ENCODE results near the gene TMEM150B. TPM values are rescaled to one million over a fixed set of nuclear protein-coding genes. Genes with fewer than 3 reads are reported as not detected.
A peak's percentile ranks its signal among the peaks of the same experiment; 100 is the strongest.

Gene TMEM150B
- total and polyA plus RNA-seq, 9 of the 15 experiments (the other 6 are each of a cell fraction or from before 2014, with no cell fraction given), result 0.47 to 1.3 (median 0.74) TPM; not detected in 2

- ChIA-PET CTCF (ENCODE audit: low intra/inter-chr PET ratio) (no interaction called here), POLR2A (interaction anchor here (0.6 to 2.5 kb wide), 3 partner anchors 10 to 69 kb away, joined by 3 to 18 read pairs (median 4); partner anchors contain the start of genes KMT5C and PPP6R1)
- H2AFZ ChIP-seq (ENCODE audit: low read depth, low read length), result no peak overlapping the region
- BruUV-seq (replicated peaks), result no TSS peak
- H3K79me2 ChIP-seq (ENCODE audit: control insufficient read depth, insufficient read depth, low read length), result 0 out of 3 replicates have a peak, but pooled peaks cover 4% of the 10 kb centered on the region
- H3K9me1 ChIP-seq (ENCODE audit: control insufficient read depth, insufficient read depth, low read length), result no peaks in the 10 kb centered on the region
- peaks cover 3% of the 10 kb centered on the region; the same call in 1 of the 2 replicates for H3K9me3 ChIP-seq (replicated peaks; ENCODE audit: control insufficient read depth, insufficient read depth, low read depth, low read length)
- peaks cover 40% of the 10 kb centered on the region; the same call in 2 of the 3 replicates for H3K36me3 ChIP-seq (ENCODE audit: control insufficient read depth, insufficient read depth, low read length)
- in situ Hi-C loops (cut with MboI) (no loop called here), intact Hi-C loops (cut with micrococcal nuclease) (loop anchor here (5.0 kb wide), 1 partner anchor 53 kb away; no protein-coding TSS in a partner anchor)
- H3K27me3 ChIP-seq (ENCODE audit: control insufficient read depth in 2 of 2, insufficient read depth in 2 of 2, low read length in 2 of 2), result no peaks in the 10 kb centered on the region
- 60% methylated on average over 24 of the region's 25 CpGs for WGBS (ENCODE audit: insufficient coverage, low coverage, missing lambda C conversion rate)
- no peak overlapping the region for H3K4me3 ChIP-seq
- peak; percentile 69 for FAIRE-seq
- peak overlapping the region; percentile 53; the same call in 1 of the 2 replicates for H3K4me2 ChIP-seq (ENCODE audit: insufficient read depth, low read length)
- no peaks in the 10 kb centered on the region for H4K20me1 ChIP-seq (replicated peaks; ENCODE audit: control insufficient read depth, insufficient read depth, low read length)
- peak; percentile 94 for ATAC-seq
- peak overlapping the region in 1 of 2 experiments; percentile 68; a peak in 3 of 4 replicates for H3K9ac ChIP-seq (ENCODE audit: insufficient read depth in 1 of 2, low read depth in 2 of 2, low read length in 2 of 2)
- DNase-seq (ENCODE audit: extremely low read depth in 1 of 4, low spot score in 3 of 4), result peak in 2 of 4 experiments; percentile 56 to 64
- peak overlapping the region; percentile 23; the same call in 1 of the 3 replicates for H3K27ac ChIP-seq (ENCODE audit: extremely low read depth, low read depth, low read length)
- peaks cover 10 to 20% of the 10 kb centered on the region in 2 experiments; a peak in 4 of 5 replicates for H3K4me1 ChIP-seq (replicated peaks in 1 of 2; ENCODE audit: control insufficient read depth in 2 of 2, insufficient read depth in 2 of 2, low read length in 2 of 2)
- no peak for TF ChIP-seq EGR1 (conservative IDR thresholded peaks at IDR 0.05)
- no peak for TF ChIP-seq AFF4 (CRISPR knock-in tag; IDR thresholded peaks at IDR 0.05)
- TF ChIP-seq KDM2B (CRISPR knock-in tag; IDR thresholded peaks at IDR 0.05), result no peak
- TF ChIP-seq NRF1 (conservative IDR thresholded peaks at IDR 0.05 in 1 of 2, IDR thresholded peaks at IDR 0.05 in 1 of 2), result peak in 1 of 2 experiments; percentile 47; a peak in 2 of 4 replicates
- TF ChIP-seq FOXA3 (CRISPR knock-in tag; conservative IDR thresholded peaks at IDR 0.05 in 1 of 2, IDR thresholded peaks at IDR 0.05 in 1 of 2), result peak in 1 of 2 experiments; percentile 42; a peak in 1 of 4 replicates
- no peak for TF ChIP-seq RHOXF2B (CRISPR knock-in tag; conservative IDR thresholded peaks at IDR 0.05)
- TF ChIP-seq ZC3H4 (CRISPR knock-in tag; IDR thresholded peaks at IDR 0.05; ENCODE audit: borderline replicate concordance), result no peak
- no peak for TF ChIP-seq NBN (IDR thresholded peaks at IDR 0.05; ENCODE audit: low read depth)
- no peak for TF ChIP-seq PTBP1 (IDR thresholded peaks at IDR 0.05; ENCODE audit: low read depth, low read length)
- no peak for TF ChIP-seq HNRNPUL1 (IDR thresholded peaks at IDR 0.05; ENCODE audit: low read length)
- TF ChIP-seq MAX (CRISPR knock-in tag; IDR thresholded peaks at IDR 0.05), result peak; percentile 84
- TF ChIP-seq MCM3 (IDR thresholded peaks at IDR 0.05), result no peak
- TF ChIP-seq RBM39 (optimal IDR thresholded peaks at IDR 0.05; ENCODE audit: low read depth, low read length), result no peak
- 0 out of 2 replicates have a peak, but pooled peaks have one; percentile 29 for TF ChIP-seq CREB3 (tag; conservative IDR thresholded peaks at IDR 0.05; ENCODE audit: low read depth)
- peak; percentile 87 for TF ChIP-seq CEBPB (tag; IDR thresholded peaks at IDR 0.05)
- no peak for TF ChIP-seq FOXK2 (conservative IDR thresholded peaks at IDR 0.05 in 1 of 2, IDR thresholded peaks at IDR 0.05 in 1 of 2; ENCODE audit: low read depth in 2 of 2)
- TF ChIP-seq TCF7L2 (IDR thresholded peaks at IDR 0.05; ENCODE audit: low read depth, low read length), result no peak
Observed at GRCh38 chr19:55270172-55270942, 54.8 kb downstream of the TMEM150B start.

All from K562 (cell line).